ENCODE measurements around the gene RXRA.

The RXRA gene

GRCh38 chr9:134338394-134339182, 12.3 kb downstream of the RXRA start:
- Histone ChIP-seq H3K9me3 (replicated peaks in 1 of 11) (no peaks in the 10 kb centered on the region), H3K4me2 (peak overlapping the region; percentile 87 to 99 (median 92); a peak in 21 of 22 replicates), H3K9ac (peak overlapping the region; percentile 18 to 79 (median 49); a peak in 15 of 22 replicates), H4K20me1 (peaks cover 83 to 100% (median 97%) of the 10 kb centered on the region in 11 experiments), H3K27ac (peak overlapping the region in 8 of 11 experiments; percentile 21 to 95 (median 52); a peak in 16 of 22 replicates), H3K27me3 (no peaks in the 10 kb centered on the region), H3K4me3 (no peak overlapping the region), H3K4me1 (peaks cover 91 to 100% (median 99%) of the 10 kb centered on the region in 10 experiments), H3K36me3 (peaks cover 0 to 38% (median 0%) of the 10 kb centered on the region in 11 experiments; a peak in 5 of 22 replicates)
- TF ChIP-seq Cebpa-rat (IDR thresholded peaks at IDR 0.05), result no peak

- H3K36me3 ChIP-seq, result peaks cover 0 to 34% (median 0%) of the 10 kb centered on the region in 11 experiments; a peak in 5 of 22 replicates
- peak overlapping the region in 8 of 11 experiments; percentile 21 to 95 (median 70); a peak in 15 of 22 replicates for H3K27ac ChIP-seq
- no peaks in the 10 kb centered on the region for H3K27me3 ChIP-seq
- H3K9ac ChIP-seq, result peak overlapping the region; percentile 18 to 79 (median 49); a peak in 14 of 22 replicates
- H3K4me1 ChIP-seq, result peaks cover 91 to 100% (median 99%) of the 10 kb centered on the region in 10 experiments
- H3K4me3 ChIP-seq, result no peak overlapping the region
- H3K4me2 ChIP-seq, result peak overlapping the region; percentile 87 to 99 (median 92)
- H4K20me1 ChIP-seq, result peaks cover 80 to 100% (median 97%) of the 10 kb centered on the region in 11 experiments
- H3K9me3 ChIP-seq (replicated peaks in 1 of 11), result no peaks in the 10 kb centered on the region
- no peak for TF ChIP-seq Cebpa-rat (IDR thresholded peaks at IDR 0.05)
Measured at GRCh38 chr9:134339183-134339806, 13.0 kb downstream of the RXRA start.

- Histone ChIP-seq H4K20me1 (peaks cover 76 to 100% (median 97%) of the 10 kb centered on the region in 11 experiments), H3K4me2 (peak overlapping the region; percentile 87 to 99 (median 92)), H3K4me1 (peaks cover 95 to 100% (median 100%) of the 10 kb centered on the region in 10 experiments)
Measured at GRCh38 chr9:134340475-134341160, 14.4 kb downstream of the RXRA start.

GRCh38 chr9:134341306-134341705, 15.1 kb downstream of the RXRA start:
- TF ChIP-seq Cebpa-rat (IDR thresholded peaks at IDR 0.05), result no peak
- Histone ChIP-seq H3K4me3 (peak overlapping the region in 5 of 10 experiments; percentile 19 to 48 (median 31); a peak in 9 of 20 replicates), H3K9me3 (replicated peaks in 1 of 11) (no peaks in the 10 kb centered on the region), H3K4me2 (peak overlapping the region; percentile 87 to 99 (median 92)), H3K9ac (peak overlapping the region; percentile 65 to 79 (median 69)), H3K27me3 (no peaks in the 10 kb centered on the region), H3K27ac (peak overlapping the region; percentile 67 to 95 (median 88)), H4K20me1 (peaks cover 76 to 100% (median 97%) of the 10 kb centered on the region in 11 experiments), H3K36me3 (peaks cover 0 to 22% (median 0%) of the 10 kb centered on the region in 11 experiments; a peak in 5 of 22 replicates), H3K4me1 (peaks cover 95 to 100% (median 100%) of the 10 kb centered on the region in 10 experiments)

More at GRCh38 chr9:134340475-134341160, 14.4 kb downstream of the RXRA start:
- Histone ChIP-seq H3K27me3 (no peaks in the 10 kb centered on the region), H3K9ac (peak overlapping the region; percentile 65 to 79 (median 69)), H3K4me3 (peak overlapping the region in 5 of 10 experiments; percentile 19 to 48 (median 31); a peak in 7 of 20 replicates), H3K9me3 (replicated peaks in 1 of 11) (no peaks in the 10 kb centered on the region), H3K27ac (peak overlapping the region; percentile 67 to 95 (median 88)), H3K36me3 (peaks cover 0 to 24% (median 0%) of the 10 kb centered on the region in 11 experiments; a peak in 5 of 22 replicates)
- no peak for TF ChIP-seq Cebpa-rat (IDR thresholded peaks at IDR 0.05)

- peaks cover 76 to 100% (median 97%) of the 10 kb centered on the region in 11 experiments for H4K20me1 ChIP-seq
- H3K4me1 ChIP-seq, result peaks cover 95 to 100% (median 100%) of the 10 kb centered on the region in 10 experiments
Measured at GRCh38 chr9:134341929-134342745, 15.9 kb downstream of the RXRA start.

GRCh38 chr9:134342746-134343115, 16.5 kb downstream of the RXRA start:
- Histone ChIP-seq H3K9me3 (replicated peaks in 1 of 11) (no peaks in the 10 kb centered on the region), H3K36me3 (peaks cover 0 to 9% (median 0%) of the 10 kb centered on the region in 11 experiments; a peak in 3 of 22 replicates), H3K27ac (peak overlapping the region; percentile 7 to 95 (median 88); a peak in 18 of 22 replicates), H4K20me1 (peaks cover 76 to 100% (median 97%) of the 10 kb centered on the region in 11 experiments), H3K9ac (peak overlapping the region; percentile 65 to 79 (median 69); a peak in 18 of 22 replicates), H3K4me1 (peaks cover 98 to 100% (median 100%) of the 10 kb centered on the region in 10 experiments), H3K4me3 (peak overlapping the region in 2 of 10 experiments; percentile 34 to 48; a peak in 2 of 20 replicates), H3K27me3 (no peaks in the 10 kb centered on the region), H3K4me2 (peak overlapping the region; percentile 87 to 99 (median 92))
- no peak for TF ChIP-seq Cebpa-rat (IDR thresholded peaks at IDR 0.05)

More at GRCh38 chr9:134341929-134342745, 15.9 kb downstream of the RXRA start:
- H3K36me3 ChIP-seq, result peaks cover 0 to 15% (median 0%) of the 10 kb centered on the region in 11 experiments; a peak in 5 of 22 replicates
- H3K4me2 ChIP-seq, result peak overlapping the region; percentile 87 to 99 (median 92)
- H3K9ac ChIP-seq, result peak overlapping the region; percentile 65 to 79 (median 69)
- H3K27ac ChIP-seq, result peak overlapping the region; percentile 67 to 95 (median 88); a peak in 21 of 22 replicates
- H3K27me3 ChIP-seq, result no peaks in the 10 kb centered on the region
- H3K9me3 ChIP-seq (replicated peaks in 1 of 11), result no peaks in the 10 kb centered on the region
- H3K4me3 ChIP-seq, result peak overlapping the region in 5 of 10 experiments; percentile 3 to 48 (median 31); a peak in 7 of 20 replicates
- TF ChIP-seq Cebpa-rat (IDR thresholded peaks at IDR 0.05), result no peak

GRCh38 chr9:134343637-134344036, 17.4 kb downstream of the RXRA start:
- Histone ChIP-seq H3K4me1 (peaks cover 100% of the 10 kb centered on the region in 10 experiments), H3K27me3 (no peaks in the 10 kb centered on the region), H3K9ac (peak overlapping the region; percentile 16 to 79 (median 67); a peak in 21 of 22 replicates), H3K27ac (peak overlapping the region; percentile 45 to 95 (median 86); a peak in 21 of 22 replicates), H3K4me2 (peak overlapping the region; percentile 87 to 99 (median 92)), H4K20me1 (peaks cover 76 to 100% (median 97%) of the 10 kb centered on the region in 11 experiments), H3K4me3 (peak overlapping the region in 6 of 10 experiments; percentile 3 to 59 (median 36); a peak in 9 of 20 replicates), H3K9me3 (replicated peaks in 1 of 11) (no peaks in the 10 kb centered on the region), H3K36me3 (peaks cover 0 to 5% (median 0%) of the 10 kb centered on the region in 11 experiments; a peak in 2 of 22 replicates)
- TF ChIP-seq Cebpa-rat (IDR thresholded peaks at IDR 0.05), result no peak

Data from BLaER1 treated with 17β-estradiol and CSF1 and Interleukin-3, amounts not matched to agents 10 nM and 100 nM (cell line).